ENCODE data around the gene PAQR5.

- TF ChIP-seq CREB1 (IDR thresholded peaks at IDR 0.05; ENCODE audit: low read depth) = no peak
- TF ChIP-seq EP300 (IDR thresholded peaks at IDR 0.05; ENCODE audit: borderline replicate concordance) = no peak
- no peak for TF ChIP-seq YY1 (IDR thresholded peaks at IDR 0.05; ENCODE audit: low read depth)
- no peak for TF ChIP-seq MAX (IDR thresholded peaks at IDR 0.05)
- no peak for TF ChIP-seq FOXM1 (IDR thresholded peaks at IDR 0.05; ENCODE audit: borderline replicate concordance, low read depth)
- TF ChIP-seq REST (IDR thresholded peaks at IDR 0.05; ENCODE audit: low read depth) = no peak
- TF ChIP-seq TCF12 (IDR thresholded peaks at IDR 0.05; ENCODE audit: low read depth) = no peak
- peak; percentile 64 for TF ChIP-seq RAD21 (IDR thresholded peaks at IDR 0.05; ENCODE audit: low read depth)
These were observed 111.6 kb downstream of the PAQR5 start for GRCh38 chr15:69410248-69410874.
